Suppressor macrophage (primary cell): ENCODE results near the gene RAB5B.

Source experiments
- DNase-seq, 4 experiments: peaks; one replicate each; pipeline ENCODE4 v3.0.0-alpha.2; 2020 to 2022
- total RNA-seq, 17 experiments: gene quantifications; one replicate each; lab custom pipeline; 2026; ENCODE audit warnings: mixed read lengths in 6 of 17, inconsistent platforms in 3 of 17; lab: John Stamatoyannopoulos, UW

The RAB5B gene
- 60.7 to 143 (median 73.7) reads per million in 17 experiments for total RNA-seq

- DNase-seq, result peak; percentile 99 to 100 (median 99)
Observed at GRCh38 chr12:55973599-55974307, at the start of gene RAB5B. RAB5B (plus strand) TSS chr12:55974078; CDS start chr12:55986961, 12,883 bp downstream.

- no peak for DNase-seq
Observed at GRCh38 chr12:55925371-55925770, 48.5 kb upstream of the RAB5B start.

- no peak for DNase-seq
Observed at GRCh38 chr12:55925870-55926737, 47.8 kb upstream of the RAB5B start.

- peak; percentile 88 to 93 (median 90) for DNase-seq
Observed at GRCh38 chr12:55926738-55927587, 46.9 kb upstream of the RAB5B start.

GRCh38 chr12:55927588-55928502 lies 46.0 kb upstream of the RAB5B start, which contains the start of gene PYM1:
PYM1 (minus strand) TSS chr12:55927894; CDS start chr12:55927761, 133 bp downstream.
- peak; percentile 94 to 97 (median 95) for DNase-seq

- DNase-seq, result peak in 3 of 4 experiments; percentile 13 to 40 (median 37)
Observed at GRCh38 chr12:55929306-55929791, 44.5 kb upstream of the RAB5B start.

GRCh38 chr12:55930771-55931316 lies 43.0 kb upstream of the RAB5B start, which contains the start of gene DGKA:
DGKA (plus strand) TSS chr12:55931162; CDS start chr12:55936504, 5,342 bp downstream.
- DNase-seq, result peak; percentile 29 to 76 (median 54)

- DNase-seq, result peak in 2 of 4 experiments; percentile 25 to 32
Observed at GRCh38 chr12:55931317-55931779, 42.5 kb upstream of the RAB5B start.

- peak; percentile 31 to 72 (median 54) for DNase-seq
Observed at GRCh38 chr12:55931780-55932550, 41.9 kb upstream of the RAB5B start.

- DNase-seq, result peak; percentile 22 to 52 (median 50)
Observed at GRCh38 chr12:55932551-55932910, 41.3 kb upstream of the RAB5B start.

- DNase-seq, result peak; percentile 35 to 57 (median 48)
Observed at GRCh38 chr12:55933169-55933798, 40.6 kb upstream of the RAB5B start.

- DNase-seq, result no peak
Observed at GRCh38 chr12:55933799-55934742, 39.8 kb upstream of the RAB5B start.

GRCh38 chr12:55934773-55935172 lies 39.1 kb upstream of the RAB5B start:
- no peak for DNase-seq

GRCh38 chr12:55935738-55936151 lies 38.1 kb upstream of the RAB5B start:
- DNase-seq, result no peak

GRCh38 chr12:55937981-55938380 lies 35.9 kb upstream of the RAB5B start:
- no peak for DNase-seq

GRCh38 chr12:55938826-55939501 lies 34.9 kb upstream of the RAB5B start:
- no peak for DNase-seq

- DNase-seq, result peak; percentile 91 to 94 (median 92)
Observed at GRCh38 chr12:55940065-55940732, 33.7 kb upstream of the RAB5B start.
